ENCODE results near the gene MALL.
"Not testable (repeated sequence)": the region's sequence is repeated elsewhere in the genome, so short reads cannot be mapped to it uniquely, and the experiment has no call there.

MALL gene

DNA sequence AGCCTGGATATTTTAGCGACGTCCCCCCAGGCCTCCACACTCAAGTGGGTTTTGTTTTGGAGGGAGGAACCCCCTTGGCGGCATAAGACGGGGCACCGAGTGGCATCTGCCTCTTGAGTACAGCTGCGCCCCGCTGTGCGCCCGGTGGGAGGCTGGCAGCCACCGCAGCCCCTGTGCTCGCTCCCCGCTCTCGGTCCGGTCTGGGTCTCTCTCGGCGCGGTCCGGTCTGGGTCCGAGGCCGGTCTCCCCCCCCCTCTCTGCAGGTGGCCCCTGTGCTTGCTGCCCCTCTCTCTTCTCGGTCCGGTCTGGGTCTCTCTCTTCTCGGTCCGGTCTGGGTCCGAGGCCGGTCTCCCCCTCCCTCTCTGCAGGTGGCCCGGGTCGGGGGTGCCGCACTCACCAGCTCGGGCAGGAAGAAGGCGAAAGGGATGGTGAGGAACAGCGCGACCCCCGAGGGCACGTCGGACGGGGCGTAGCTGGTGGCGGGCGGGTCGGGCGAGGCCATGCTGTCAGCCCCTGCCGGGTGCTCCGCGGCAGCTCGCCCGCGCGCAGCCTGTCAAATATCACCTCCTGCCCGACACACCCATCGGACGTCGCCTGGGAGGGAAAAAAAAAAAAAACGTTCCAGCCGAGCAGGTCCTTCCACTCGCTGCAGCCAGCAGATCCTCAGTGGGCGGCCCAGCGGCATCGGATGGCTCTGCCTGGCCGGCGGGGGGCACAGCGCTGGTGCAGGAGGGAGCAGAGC, at the start of gene MALL:
MALL (minus strand) TSS at position 532 of the 742 bp plus-strand sequence; CDS start at position 502, 30 bp downstream.
- DNase-seq (ENCODE audit: low read depth) = no peak

GRCh38 chr2:110157153-110157793, 41.7 kb upstream of the MALL start:
- peak; percentile 13 for DNase-seq (ENCODE audit: low read depth)

GRCh38 chr2:110154828-110155227, 39.2 kb upstream of the MALL start:
- DNase-seq (ENCODE audit: low read depth) = not testable (repeated sequence)

- DNase-seq (ENCODE audit: low read depth) = not testable (repeated sequence)
These were observed 38.6 kb upstream of the MALL start for GRCh38 chr2:110154188-110154587.

- DNase-seq (ENCODE audit: low read depth) = no peak
These were observed 37.8 kb upstream of the MALL start for GRCh38 chr2:110153416-110153815.

GRCh38 chr2:110152943-110153342, 37.3 kb upstream of the MALL start:
- DNase-seq (ENCODE audit: low read depth) = no peak

DNA sequence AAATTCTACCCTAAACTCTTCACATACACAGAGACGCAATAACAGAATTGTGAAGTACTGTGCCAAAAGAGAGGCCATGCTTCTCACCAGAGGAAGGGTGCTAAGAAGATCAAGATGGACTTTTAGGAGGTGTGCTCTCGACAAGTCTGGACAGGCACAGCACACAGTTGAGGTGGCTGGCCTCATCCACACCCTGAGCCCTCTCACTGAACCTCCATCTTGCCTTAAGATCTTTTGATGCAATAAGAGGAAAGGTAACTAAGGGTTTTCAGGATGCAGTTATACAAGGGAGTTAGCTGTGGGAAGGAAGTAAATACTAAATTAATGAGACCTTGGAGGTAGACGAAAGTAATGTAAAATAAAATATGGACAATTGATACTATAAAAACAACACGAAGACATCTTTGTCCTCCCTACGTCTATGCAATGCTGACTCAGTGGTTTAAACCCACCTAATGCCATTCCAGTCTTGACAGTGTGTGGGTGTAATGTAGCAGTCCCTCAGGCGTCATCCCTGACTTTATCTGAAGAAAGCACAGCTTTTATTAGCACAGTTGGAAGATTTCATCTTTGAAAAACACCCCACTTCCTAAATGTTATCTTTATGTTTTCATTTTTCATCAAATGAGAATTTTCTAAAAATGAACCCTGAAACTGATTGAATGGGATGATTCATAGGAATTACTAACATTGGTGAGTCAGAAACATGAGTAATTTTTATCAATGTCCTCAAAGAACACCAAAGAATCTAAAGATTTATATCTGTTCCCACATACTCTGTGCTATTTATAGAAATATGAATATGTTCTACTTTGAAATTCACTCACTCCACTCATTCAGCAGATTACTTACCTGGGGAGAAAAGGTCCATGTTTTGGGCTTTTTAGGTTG, 34.0 kb upstream of the MALL start:
- DNase-seq (ENCODE audit: low read depth) = no peak

DNA sequence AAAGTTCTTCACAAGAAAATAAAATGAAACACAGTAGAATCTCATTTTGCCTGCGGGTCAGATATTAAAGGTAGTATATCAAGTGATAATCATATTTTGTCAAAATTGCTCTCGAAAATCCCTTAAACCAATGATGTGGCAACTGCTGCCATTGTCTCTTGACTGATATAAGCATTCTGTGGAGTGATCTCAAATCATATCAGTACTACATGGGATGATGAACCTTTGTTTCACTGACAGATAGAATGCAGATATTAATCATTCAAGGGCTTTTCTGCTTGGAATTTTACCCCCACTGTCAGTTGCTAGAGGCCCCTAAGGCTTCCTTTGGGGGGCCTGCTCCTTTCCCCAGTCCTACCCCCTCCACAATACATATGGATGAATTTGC, 31.3 kb upstream of the MALL start:
- no peak for DNase-seq (ENCODE audit: low read depth)

GRCh38 chr2:110146183-110146944, 30.7 kb upstream of the MALL start:
- DNase-seq (ENCODE audit: low read depth) = no peak

- DNase-seq (ENCODE audit: low read depth) = no peak
These were observed 28.4 kb upstream of the MALL start for GRCh38 chr2:110143982-110144381.

GRCh38 chr2:110140401-110140800, 24.8 kb upstream of the MALL start:
- DNase-seq (ENCODE audit: low read depth) = no peak

DNA sequence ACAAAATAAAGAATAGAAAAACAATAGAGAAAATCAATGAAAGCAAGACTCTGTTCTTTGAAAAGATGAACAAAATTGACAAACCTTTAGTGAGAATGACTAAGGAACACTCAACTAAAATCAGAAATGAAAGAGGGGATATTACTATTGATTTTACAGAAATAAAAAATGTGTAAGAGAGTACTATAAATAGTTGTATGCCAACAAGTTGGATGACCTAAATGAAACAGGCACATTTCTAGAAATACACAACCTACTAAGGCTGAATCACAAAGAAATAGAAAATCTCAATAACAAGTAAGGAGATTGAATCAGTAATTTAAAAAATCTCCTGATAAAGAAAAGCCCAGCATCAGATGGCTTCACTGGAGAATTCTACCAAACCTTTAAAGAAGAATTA, 18.4 kb upstream of the MALL start:
- DNase-seq (ENCODE audit: low read depth) = no peak

- DNase-seq (ENCODE audit: low read depth) = no peak
These were observed 15.5 kb upstream of the MALL start for GRCh38 chr2:110131166-110131565.

DNA sequence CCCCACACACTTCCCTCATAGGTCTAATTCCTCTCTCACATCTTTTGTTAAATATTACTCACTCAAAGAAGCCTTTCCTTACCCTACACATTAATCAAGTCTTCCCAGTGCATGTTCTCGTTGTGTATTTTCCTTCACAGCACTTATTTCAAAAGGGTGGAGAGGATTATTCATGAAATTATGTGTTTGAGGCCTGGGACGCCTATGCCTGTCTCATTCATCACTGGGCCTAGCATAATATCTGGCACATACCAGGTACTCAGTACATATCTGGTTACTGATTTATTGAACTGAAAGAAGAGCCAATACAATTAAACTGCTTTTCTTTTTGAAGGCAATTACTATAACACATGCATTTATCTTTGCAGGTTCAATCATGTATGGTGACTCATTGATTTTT, 15.1 kb upstream of the MALL start:
- DNase-seq (ENCODE audit: low read depth) = no peak

DNA sequence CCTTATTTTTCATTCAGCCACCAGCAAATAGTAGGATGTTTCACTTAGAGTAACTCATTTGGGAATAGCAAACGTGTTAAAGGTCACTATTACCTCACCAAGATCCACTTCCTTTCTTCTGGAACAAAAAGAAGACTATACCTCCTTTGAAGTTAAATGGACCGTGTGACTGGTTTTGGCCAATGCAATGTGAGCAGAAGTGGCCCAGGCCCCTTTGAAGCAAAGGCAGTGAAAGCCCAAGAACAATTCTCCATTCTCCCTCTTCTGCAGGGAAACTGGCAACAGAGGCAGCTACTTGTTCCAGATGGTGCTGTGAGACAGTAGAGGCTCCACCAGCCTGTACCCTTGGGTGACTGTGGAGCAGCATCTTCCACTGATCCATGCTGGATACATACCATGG, 11.3 kb upstream of the MALL start:
- no peak for DNase-seq (ENCODE audit: low read depth)

DNA sequence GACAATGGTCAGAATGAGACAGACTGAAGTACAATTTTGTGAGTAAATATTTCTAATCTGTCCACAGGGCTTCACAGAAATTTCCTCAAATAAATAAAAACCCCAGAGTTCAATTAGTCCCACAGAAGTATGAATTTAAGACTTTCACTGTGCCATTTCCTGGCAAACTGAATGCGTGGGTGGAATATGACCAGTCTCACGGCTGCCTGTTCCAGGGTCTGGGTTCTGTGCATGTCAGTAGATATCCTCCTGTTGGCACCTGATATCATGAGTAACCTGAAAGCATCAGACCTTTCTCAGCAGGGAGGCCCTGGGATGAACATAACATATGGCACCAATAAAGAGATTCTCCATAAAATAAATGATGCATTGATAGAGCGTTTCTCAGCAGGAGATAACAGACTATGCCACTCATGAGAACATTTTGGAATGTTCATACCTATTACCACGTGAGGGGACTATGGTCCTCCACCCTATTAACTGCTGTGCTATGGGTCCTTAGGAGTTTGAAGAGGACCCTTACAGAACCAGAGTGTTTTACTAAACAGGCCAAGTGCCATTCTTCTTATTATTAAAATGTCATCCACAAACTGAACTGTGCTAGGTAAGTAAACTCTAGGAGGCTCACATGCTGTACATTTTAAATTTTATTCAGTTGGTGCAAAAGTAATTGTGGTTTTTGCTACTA, 10.6 kb upstream of the MALL start:
- no peak for DNase-seq (ENCODE audit: low read depth)

- no peak for DNase-seq (ENCODE audit: low read depth)
These were observed 9.5 kb upstream of the MALL start for GRCh38 chr2:110124939-110125691.

DNA sequence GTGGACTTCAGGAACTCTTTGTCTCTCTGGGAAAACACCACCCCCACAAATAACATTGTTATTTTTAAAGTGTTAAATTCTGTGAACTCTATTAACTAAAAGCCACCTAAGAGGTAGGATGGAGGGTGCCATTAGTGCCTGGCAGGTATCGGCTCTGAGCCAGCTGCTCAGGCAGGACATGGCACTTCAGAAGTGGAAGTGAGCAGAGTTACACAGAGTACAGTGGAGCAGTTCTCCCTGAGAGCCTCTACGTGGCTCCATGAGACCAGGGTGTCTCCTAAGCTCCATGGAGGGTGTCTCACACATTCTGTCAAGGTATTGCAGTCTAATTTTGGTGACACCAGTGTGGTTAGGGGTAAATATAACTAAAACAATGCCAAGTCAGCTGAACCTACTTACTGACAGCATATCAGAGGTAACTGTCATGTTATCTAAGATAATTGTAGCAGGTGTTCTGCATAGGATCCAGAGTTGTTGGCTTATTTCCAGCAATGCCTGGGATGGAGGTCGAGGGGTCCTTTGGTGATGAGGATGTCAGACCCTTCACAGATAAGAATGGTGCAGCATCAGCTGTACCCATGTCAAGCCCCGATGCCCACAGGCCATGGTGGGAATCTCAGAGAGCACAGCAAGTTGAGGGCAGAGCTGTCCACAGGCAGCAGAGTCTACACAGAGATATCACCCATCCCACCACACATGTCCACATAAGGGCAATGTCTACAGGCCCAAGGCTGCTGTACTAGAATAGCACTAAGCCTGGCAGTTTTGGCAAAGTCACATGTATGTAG, 8.6 kb upstream of the MALL start:
- DNase-seq (ENCODE audit: low read depth) = no peak

DNA sequence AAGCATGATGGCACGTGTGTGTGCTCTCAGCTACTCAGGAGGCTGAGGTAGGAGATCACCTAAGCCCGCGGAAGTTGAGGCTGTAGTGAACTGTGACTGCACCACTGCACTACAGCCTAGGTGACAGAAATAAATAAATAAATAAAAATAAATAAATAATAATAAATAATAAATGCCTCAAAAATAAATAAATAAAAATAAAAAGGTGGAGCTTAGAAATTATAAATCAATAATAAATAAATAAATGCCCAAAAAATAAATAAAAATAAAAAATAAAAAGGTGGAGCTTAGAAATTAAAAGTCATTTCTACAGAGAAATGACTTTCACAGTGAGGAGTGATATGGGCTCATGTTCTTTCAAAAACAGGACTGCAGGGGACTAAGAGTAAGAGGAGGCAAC, 6.0 kb upstream of the MALL start:
- no peak for DNase-seq (ENCODE audit: low read depth)

GRCh38 chr2:110121052-110121334, 5.4 kb upstream of the MALL start:
- DNase-seq (ENCODE audit: low read depth) = no peak
